GM12878 (cell line): ENCODE results near the gene SCAP. TPM values are rescaled to one million over a fixed set of nuclear protein-coding genes. Genes with fewer than 3 reads are reported as not detected.

Source experiments
- ATAC-seq: fragments of 200-7000 bp; cut with Tn5 transposase; 3 replicates; pipeline ENCODE4 v1.9.1; 2020; ENCODE audit warnings: mild to moderate bottlenecking, moderate library complexity
- BruUV-seq: library from RNA; stranded (reverse); fragments of 400-500 nt; replicated peaks from 2 replicates; lab custom pipeline; 2021; lab: Mats Ljungman, UMichigan
- CTCF ChIA-PET: fragments of 300-600 bp; sonication (Branson Sonifier 250); formaldehyde crosslinking; extraction: SDS; loops from one replicate; lab custom pipeline; 2021; ENCODE audit warnings: inconsistent platforms; lab: Yijun Ruan, JAX
- POLR2A ChIA-PET: fragments of 350-600 bp; formaldehyde crosslinking; extraction: SDS; loops from one replicate; lab custom pipeline; 2021; ENCODE audit warnings: inconsistent platforms; lab: Charles Lee
- RAD21 ChIA-PET: fragments of 300-600 bp; sonication (Branson Sonifier 250); formaldehyde crosslinking; loops from one replicate; lab custom pipeline; 2023; ENCODE audit warnings: antibody characterized with exemption; ENCODE audit not compliant: unreplicated experiment; lab: Charles Lee
- SMC1A ChIA-PET: fragments of 300-600 bp; sonication (Branson Sonifier 250); formaldehyde crosslinking; loops from one replicate; lab custom pipeline; 2023; ENCODE audit not compliant: unreplicated experiment, uncharacterized antibody; lab: Charles Lee
- DNase-seq: peaks from one replicate; pipeline ENCODE4 v3.0.0-alpha.2; 2011; ENCODE audit warnings: low read depth, low spot score
- FAIRE-seq: peaks from 3 replicates; lab custom pipeline; 2011; peaks lifted over from hg19 to GRCh38; lab: Jason Lieb, UNC
- H2AFZ ChIP-seq: 2 replicates; pipeline ENCODE4 v1.6.0; 2011; ENCODE audit warnings: low read depth, low read length, control low read depth; ENCODE audit not compliant: control insufficient read depth
- H3K27ac ChIP-seq: 2 replicates; pipeline ENCODE4 v1.5.1; 2011; ENCODE audit warnings: control low read depth; ENCODE audit not compliant: control insufficient read depth, insufficient read depth
- H3K27me3 ChIP-seq, 2 experiments: replicated peaks in 1 of 2; 2 replicates each; pipeline versions ENCODE4 v1.6.0 to v1.6.1; 2011; ENCODE audit warnings: low read length in 1 of 2; ENCODE audit not compliant: control insufficient read depth in 2 of 2, insufficient read depth in 2 of 2
- H3K36me3 ChIP-seq, 2 experiments: 2 replicates each; pipeline ENCODE4 v1.5.1; 2011; ENCODE audit warnings: low read length in 1 of 2; ENCODE audit not compliant: control insufficient read depth in 2 of 2, insufficient read depth in 2 of 2
- H3K4me1 ChIP-seq: 2 replicates; pipeline ENCODE4 v1.6.1; 2011; ENCODE audit warnings: mild to moderate bottlenecking, low read length, moderate library complexity, mixed read lengths; ENCODE audit not compliant: control insufficient read depth, insufficient read depth
- H3K4me2 ChIP-seq: 2 replicates; pipeline ENCODE4 v1.6.0; 2011; ENCODE audit warnings: control low read depth; ENCODE audit not compliant: control insufficient read depth, insufficient read depth
- H3K4me3 ChIP-seq: fragments of 200-600 bp; sonication (generic); 2 replicates; pipeline ENCODE4 v1.5.1; 2016
- H3K79me2 ChIP-seq: 2 replicates; pipeline ENCODE4 v1.6.0; 2011; ENCODE audit warnings: low read length; ENCODE audit not compliant: control insufficient read depth, insufficient read depth
- H3K9ac ChIP-seq: 2 replicates; pipeline ENCODE4 v1.8.0; 2011; ENCODE audit warnings: low read length, control low read depth, mixed read lengths; ENCODE audit not compliant: control insufficient read depth, insufficient read depth
- H3K9me3 ChIP-seq: replicated peaks from 3 replicates; pipeline ENCODE4 v1.5.1; 2011; ENCODE audit warnings: mild to moderate bottlenecking, low read length; ENCODE audit not compliant: control insufficient read depth, insufficient read depth
- H4K20me1 ChIP-seq: 2 replicates; pipeline ENCODE4 v1.6.0; 2011; ENCODE audit not compliant: control insufficient read depth, insufficient read depth
- CHD4 ChIP-seq: fragments of 200-600 bp; sonication (generic); IDR thresholded peaks from 2 replicates; pipeline ENCODE4 v1.6.1; 2016; ENCODE audit warnings: mild to moderate bottlenecking
- EED ChIP-seq: sonication (generic); IDR thresholded peaks from 2 replicates; pipeline ENCODE4 v1.6.1; 2016; ENCODE audit warnings: antibody characterized with exemption, low read depth
- FOS ChIP-seq: IDR thresholded peaks from 3 replicates; pipeline ENCODE4 v1.6.1; 2011; ENCODE audit warnings: borderline replicate concordance; ENCODE audit not compliant: insufficient read length; ENCODE audit errors: extremely low read depth
- NFYA ChIP-seq: IDR thresholded peaks from 2 replicates; pipeline ENCODE4 v1.6.1; 2011; ENCODE audit warnings: low read depth, mild to moderate bottlenecking, low read length, improper control_type of control experiment, borderline replicate concordance
- NR2C2 ChIP-seq: IDR thresholded peaks from 2 replicates; pipeline ENCODE4 v1.6.1; 2011; ENCODE audit warnings: borderline replicate concordance, low read depth; ENCODE audit not compliant: control insufficient read depth, insufficient read length
- POLR2A ChIP-seq: IDR thresholded peaks from 2 replicates; pipeline ENCODE4 v1.6.1; 2011; ENCODE audit warnings: low read depth, mild to moderate bottlenecking, low read length
- RAD21 ChIP-seq: IDR thresholded peaks from 2 replicates; pipeline ENCODE4 v1.6.1; 2011; ENCODE audit warnings: mild to moderate bottlenecking, low read depth, low read length, moderate library complexity; ENCODE audit not compliant: insufficient read depth
- REST ChIP-seq: IDR thresholded peaks from 2 replicates; pipeline ENCODE4 v1.6.1; 2012; ENCODE audit warnings: mild to moderate bottlenecking, low read depth, low read length
- SREBF2 ChIP-seq: IDR thresholded peaks from 2 replicates; pipeline ENCODE4 v1.6.1; 2012; ENCODE audit warnings: mild to moderate bottlenecking, low read length
- TCF7 ChIP-seq: IDR thresholded peaks from 2 replicates; pipeline ENCODE4 v1.6.1; 2014; ENCODE audit warnings: antibody characterized with exemption, borderline replicate concordance
- WGBS: methylation state at CpG from one replicate; pipeline ENCODE4 v1.1.6; 2016; ENCODE audit warnings: low lambda C conversion rate; ENCODE audit not compliant: insufficient replicate concordance, insufficient coverage; ENCODE audit errors: missing lambda C conversion rate; 5-methylcytosine and 5-hydroxymethylcytosine counted together
- in situ Hi-C: fragments of 300-500 bp; cut with MboI; formaldehyde crosslinking; loops from 9 replicates; pipeline ENCODE4 v1.14.3; 2018; ENCODE audit warnings: mixed read lengths
- intact Hi-C: fragments of 100-400 bp; cut with micrococcal nuclease; formaldehyde crosslinking; loops from one replicate; pipeline ENCODE4 v1.14.2; 2022; ENCODE audit not compliant: unreplicated experiment
- polyA plus RNA-seq, 11 experiments: library from polyadenylated mRNA; depleted of rRNA in 4 of 11; unstranded in 6 of 11; stranded (reverse) in 5 of 11; fragments of >200 nt; fragmentation: Nextera tagmentation in 4 of 11; fragmentation: Illumina TruSeq in 1 of 11; extraction: Ambion mirVana in 4 of 11; extraction: Trizol in 1 of 11; gene quantifications; 1 replicate in 1 of 11; 2 replicates in 10 of 11; pipeline versions ENCODE4 v1.2.1 to v1.2.3, GENCODE V29; 2011 to 2016; ENCODE audit warnings: inconsistent platforms in 2 of 11, missing spikeins in 2 of 11, low read depth in 1 of 11
- total RNA-seq, 4 experiments: library from RNA; depleted of rRNA in 3 of 4; stranded (reverse); fragments of >200 nt in 3 of 4; fragmentation: Illumina TruSeq in 1 of 4; extraction: Trizol in 1 of 4; gene quantifications; 2 replicates each; pipeline versions ENCODE4 v1.2.1 to v1.2.3, GENCODE V29; 2013 to 2021
- TF ChIP-seq, protein P1 (sequence below): fragments of 450-650 bp; IDR thresholded peaks from 2 replicates; pipeline ENCODE4 v1.6.1; 2017; ENCODE audit warnings: mild to moderate bottlenecking

The SCAP gene
- total and polyA plus RNA-seq, 10 of the 15 experiments (the other 5 are each of a cell fraction or from before 2014, with no cell fraction given), result 1.5 to 64.1 (median 27.9) TPM

DNA sequence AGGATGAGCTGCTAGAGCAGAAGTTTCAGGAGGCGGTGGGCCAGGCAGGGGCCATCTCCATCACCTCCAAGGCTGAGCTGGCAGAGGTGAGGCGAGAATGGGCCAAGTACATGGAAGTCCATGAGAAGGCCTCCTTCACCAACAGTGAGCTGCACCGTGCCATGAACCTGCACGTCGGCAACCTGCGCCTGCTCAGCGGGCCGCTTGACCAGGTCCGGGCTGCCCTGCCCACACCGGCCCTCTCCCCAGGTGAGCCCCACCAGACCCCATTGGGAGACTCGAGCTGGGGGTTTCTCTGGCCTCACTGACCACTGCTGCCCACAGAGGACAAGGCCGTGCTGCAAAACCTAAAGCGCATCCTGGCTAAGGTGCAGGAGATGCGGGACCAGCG, 66.9 kb downstream of the SCAP start:
- peak; percentile 11; the same call in 1 of the 2 replicates for TF ChIP-seq POLR2A
- TF ChIP-seq FOS, result no peak
- in situ Hi-C loops (no loop called here), intact Hi-C loops (no loop called here)
- no peak overlapping the region for H3K27ac ChIP-seq
- H3K79me2 ChIP-seq, result no peaks in the 10 kb centered on the region
- no peaks in the 10 kb centered on the region for H3K4me1 ChIP-seq
- 96% methylated on average over 15 of the region's 15 CpGs for WGBS
- POLR2A ChIA-PET, result no interaction called here
- ATAC-seq (no peak), DNase-seq (no peak), FAIRE-seq (no peak)
- H3K9ac ChIP-seq, result no peak overlapping the region
- H3K36me3 ChIP-seq, result peaks cover 18 to 62% of the 10 kb centered on the region in 2 experiments
- RAD21 ChIA-PET, result no interaction called here
- H2AFZ ChIP-seq, result no peak overlapping the region
- H3K4me3 ChIP-seq, result no peak overlapping the region
- no peaks in the 10 kb centered on the region; the same call in 1 of the 2 replicates for H4K20me1 ChIP-seq
- no TSS peak for BruUV-seq
- CTCF ChIA-PET, result interaction anchor here (1.4 kb wide), 1 partner anchor 12 kb away, joined by 4 read pairs; no protein-coding TSS in a partner anchor
- SMC1A ChIA-PET, result no interaction called here
- no peaks in the 10 kb centered on the region for H3K27me3 ChIP-seq
- H3K4me2 ChIP-seq, result no peak overlapping the region
- no peaks in the 10 kb centered on the region for H3K9me3 ChIP-seq

DNA sequence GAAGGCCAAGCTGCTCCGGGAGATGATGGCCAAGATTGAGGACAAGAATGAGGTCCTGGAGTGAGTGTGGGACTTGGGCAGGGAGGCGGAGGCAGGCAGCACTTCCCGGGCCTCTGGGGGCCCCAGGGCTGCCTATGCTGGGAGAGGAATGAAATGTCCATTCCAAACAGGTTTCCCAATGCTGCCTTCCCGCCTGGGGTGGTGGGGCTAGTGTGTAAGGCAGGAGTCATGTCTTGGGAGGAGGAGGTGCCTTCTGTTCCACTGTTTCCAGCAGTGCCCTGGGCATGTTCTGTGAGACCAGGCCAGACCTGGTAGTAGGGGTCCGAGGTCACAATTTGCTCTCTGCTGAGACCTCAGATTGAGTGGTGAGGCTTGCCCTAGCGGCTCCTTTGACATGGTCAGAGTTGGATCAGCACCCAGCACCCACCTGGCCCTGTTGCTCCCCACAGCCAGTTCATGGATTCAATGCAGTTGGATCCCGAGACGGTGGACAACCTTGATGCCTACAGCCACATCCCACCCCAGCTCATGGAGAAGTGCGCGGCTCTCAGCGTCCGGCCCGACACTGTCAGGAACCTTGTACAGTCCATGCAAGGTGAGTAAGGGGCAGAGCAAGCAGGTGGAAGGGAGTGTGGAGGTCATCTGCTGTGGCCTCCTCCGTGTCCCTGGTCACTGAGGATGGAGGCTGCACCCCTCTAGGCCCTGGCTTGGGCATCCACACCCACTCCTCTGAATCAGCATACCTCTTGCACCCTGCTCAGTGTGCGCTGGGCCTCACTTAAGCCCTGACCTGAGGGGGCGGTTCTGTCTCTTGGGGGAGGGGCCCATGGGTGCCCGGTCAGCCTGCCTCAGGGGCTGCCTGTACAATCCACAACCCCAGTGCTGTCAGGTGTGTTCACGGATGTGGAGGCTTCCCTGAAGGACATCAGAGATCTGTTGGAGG, 67.6 kb downstream of the SCAP start:
- FAIRE-seq, result no peak
- ChIA-PET POLR2A (no interaction called here), RAD21 (no interaction called here), CTCF (interaction anchor here (0.6 to 1.4 kb wide), 2 partner anchors 13 to 312 kb away, joined by 3 to 4 read pairs; no protein-coding TSS in a partner anchor), SMC1A (no interaction called here)
- WGBS, result 88% methylated on average over 18 of the region's 18 CpGs
- no peak for DNase-seq
- no peak overlapping the region for H3K4me2 ChIP-seq
- in situ Hi-C loops, result no loop called here
- H2AFZ ChIP-seq, result no peak overlapping the region
- no peak overlapping the region for H3K4me3 ChIP-seq
- no peaks in the 10 kb centered on the region for H3K27me3 ChIP-seq
- H3K27ac ChIP-seq, result no peak overlapping the region
- no peak for ATAC-seq
- H3K9ac ChIP-seq, result no peak overlapping the region
- H3K4me1 ChIP-seq, result no peaks in the 10 kb centered on the region
- peaks cover 18 to 56% of the 10 kb centered on the region in 2 experiments for H3K36me3 ChIP-seq
- BruUV-seq, result no TSS peak
- intact Hi-C loops, result no loop called here
- no peaks in the 10 kb centered on the region for H3K9me3 ChIP-seq
- H3K79me2 ChIP-seq, result no peaks in the 10 kb centered on the region
- no peaks in the 10 kb centered on the region; the same call in 1 of the 2 replicates for H4K20me1 ChIP-seq
- TF ChIP-seq SREBF2 (no peak), CHD4 (no peak), EED (no peak), NFYA (no peak), RAD21 (no peak), TCF7 (no peak), NR2C2 (no peak), REST (no peak)
- TF ChIP-seq, protein P1, sequence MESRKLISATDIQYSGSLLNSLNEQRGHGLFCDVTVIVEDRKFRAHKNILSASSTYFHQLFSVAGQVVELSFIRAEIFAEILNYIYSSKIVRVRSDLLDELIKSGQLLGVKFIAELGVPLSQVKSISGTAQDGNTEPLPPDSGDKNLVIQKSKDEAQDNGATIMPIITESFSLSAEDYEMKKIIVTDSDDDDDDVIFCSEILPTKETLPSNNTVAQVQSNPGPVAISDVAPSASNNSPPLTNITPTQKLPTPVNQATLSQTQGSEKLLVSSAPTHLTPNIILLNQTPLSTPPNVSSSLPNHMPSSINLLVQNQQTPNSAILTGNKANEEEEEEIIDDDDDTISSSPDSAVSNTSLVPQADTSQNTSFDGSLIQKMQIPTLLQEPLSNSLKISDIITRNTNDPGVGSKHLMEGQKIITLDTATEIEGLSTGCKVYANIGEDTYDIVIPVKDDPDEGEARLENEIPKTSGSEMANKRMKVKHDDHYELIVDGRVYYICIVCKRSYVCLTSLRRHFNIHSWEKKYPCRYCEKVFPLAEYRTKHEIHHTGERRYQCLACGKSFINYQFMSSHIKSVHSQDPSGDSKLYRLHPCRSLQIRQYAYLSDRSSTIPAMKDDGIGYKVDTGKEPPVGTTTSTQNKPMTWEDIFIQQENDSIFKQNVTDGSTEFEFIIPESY, result no peak
